Keratinocyte (primary cell): ENCODE data around the gene SAFB.

ENCODE experiments used
- CTCF ChIP-seq, 3 experiments: IDR thresholded peaks in 1 of 3; conservative IDR thresholded peaks in 1 of 3; optimal IDR thresholded peaks in 1 of 3; 2 replicates in 2 of 3; 3 replicates in 1 of 3; pipeline versions ENCODE3 to v1.5.1; 2011; ENCODE audit warnings: low read length in 3 of 3, mild to moderate bottlenecking in 3 of 3, moderate library complexity in 2 of 3, control low read depth in 1 of 3, inconsistent platforms in 1 of 3; ENCODE audit not compliant: insufficient read depth in 2 of 3; ENCODE audit errors: extremely low read depth in 1 of 3
- EZH2 ChIP-seq: IDR thresholded peaks from one replicate; pipeline ENCODE4 v1.6.1; 2012; ENCODE audit warnings: inconsistent platforms, mild to moderate bottlenecking, low read length, moderate library complexity

- no peak for TF ChIP-seq CTCF (optimal IDR thresholded peaks at IDR 0.05 in 1 of 3, IDR thresholded peaks at IDR 0.05 in 1 of 3, conservative IDR thresholded peaks at IDR 0.05 in 1 of 3; ENCODE audit: extremely low read depth in 1 of 3, insufficient read depth in 2 of 3, low read length in 3 of 3)
- TF ChIP-seq EZH2, result no peak
These were observed 69.2 kb downstream of the SAFB start for GRCh38 chr19:5691822-5692722.
